K562 (cell line): ENCODE measurements around the gene IFNAR2. TPM values are rescaled to one million over a fixed set of nuclear protein-coding genes. Genes with fewer than 3 reads are reported as not detected.

Source experiments
- ATAC-seq: fragments of 200-7000 bp; cut with Tn5 transposase; 3 replicates; pipeline ENCODE4 v1.9.1; 2020; ENCODE audit warnings: moderate library complexity
- BruUV-seq: library from RNA; stranded (reverse); fragments of 400-500 nt; replicated peaks from 2 replicates; lab custom pipeline; 2021; lab: Mats Ljungman, UMichigan
- CTCF ChIA-PET: fragments of 300-600 bp; formaldehyde crosslinking; extraction: SDS; loops from one replicate; lab custom pipeline; 2021; ENCODE audit warnings: low intra/inter-chr PET ratio; lab: Yijun Ruan, JAX
- POLR2A ChIA-PET: fragments of 300-600, 350-650 bp; sonication (Branson Sonifier 250); formaldehyde crosslinking; extraction: SDS; loops from one replicate; lab custom pipeline; 2021; ENCODE audit warnings: antibody characterized with exemption, inconsistent platforms; lab: Yijun Ruan, JAX
- DNase-seq, 4 experiments: peaks; one replicate each; pipeline versions ENCODE4 v3.0.0 to v3.0.0-alpha.2; 2011 to 2018; ENCODE audit warnings: low spot score in 3 of 4, mixed read lengths in 3 of 4; ENCODE audit errors: extremely low read depth in 1 of 4
- FAIRE-seq: peaks from 2 replicates; lab custom pipeline; 2011; peaks lifted over from hg19 to GRCh38; lab: Jason Lieb, UNC
- H2AFZ ChIP-seq: 2 replicates; pipeline ENCODE4 v1.6.0; 2011; ENCODE audit warnings: low read depth, low read length, control low read depth, inconsistent platforms
- H3K27ac ChIP-seq: fragments of 200-600 bp; 3 replicates; pipeline ENCODE4 v1.8.0; 2011; ENCODE audit warnings: low read depth, mild to moderate bottlenecking, control low read depth, inconsistent platforms, low read length, moderate library complexity, mixed read lengths; ENCODE audit errors: extremely low read depth
- H3K27me3 ChIP-seq, 2 experiments: fragments of 300-600 bp in 1 of 2; 2 replicates in 1 of 2; 3 replicates in 1 of 2; pipeline versions ENCODE4 v1.6.0 to v1.8.0; 2011; ENCODE audit warnings: inconsistent platforms in 2 of 2, low read length in 2 of 2, mild to moderate bottlenecking in 1 of 2, mixed read lengths in 1 of 2, moderate library complexity in 1 of 2; ENCODE audit not compliant: control insufficient read depth in 2 of 2, insufficient read depth in 2 of 2
- H3K36me3 ChIP-seq: fragments of 300-600 bp; 3 replicates; pipeline ENCODE4 v1.8.0; 2011; ENCODE audit warnings: mild to moderate bottlenecking, low read length, inconsistent platforms; ENCODE audit not compliant: control insufficient read depth, insufficient read depth
- H3K4me1 ChIP-seq, 2 experiments: fragments of 200-600 bp in 1 of 2; replicated peaks in 1 of 2; 2 replicates in 1 of 2; 3 replicates in 1 of 2; pipeline versions ENCODE4 v1.5.1 to v1.8.0; 2011; ENCODE audit warnings: inconsistent platforms in 2 of 2, low read length in 2 of 2, mild to moderate bottlenecking in 1 of 2, mixed read lengths in 1 of 2, moderate library complexity in 1 of 2; ENCODE audit not compliant: control insufficient read depth in 2 of 2, insufficient read depth in 2 of 2
- H3K4me2 ChIP-seq: 2 replicates; pipeline ENCODE4 v1.6.1; 2011; ENCODE audit warnings: low read length, control low read depth, inconsistent platforms, mixed read lengths; ENCODE audit not compliant: insufficient read depth
- H3K4me3 ChIP-seq: fragments of 200-600 bp; sonication (generic), shearing (Covaris generic); 2 replicates; pipeline ENCODE4 v1.5.1; 2016; ENCODE audit warnings: control low read depth, inconsistent platforms
- H3K79me2 ChIP-seq: fragments of 200-600 bp; 3 replicates; pipeline ENCODE4 v1.8.0; 2011; ENCODE audit warnings: low read length, inconsistent platforms; ENCODE audit not compliant: control insufficient read depth, insufficient read depth
- H3K9ac ChIP-seq, 2 experiments: 2 replicates each; pipeline versions ENCODE4 v1.6.0 to v1.6.1; 2011; ENCODE audit warnings: low read depth in 2 of 2, low read length in 2 of 2, control low read depth in 1 of 2, inconsistent platforms in 1 of 2, mild to moderate bottlenecking in 1 of 2, mixed read lengths in 1 of 2; ENCODE audit not compliant: insufficient read depth in 1 of 2
- H3K9me1 ChIP-seq: one replicate; pipeline ENCODE4 v1.6.0; 2011; ENCODE audit warnings: inconsistent platforms, mild to moderate bottlenecking, low read length, moderate library complexity; ENCODE audit not compliant: control insufficient read depth, insufficient read depth
- H3K9me3 ChIP-seq: replicated peaks from 2 replicates; pipeline ENCODE4 v1.5.1; 2011; ENCODE audit warnings: low read depth, low read length, inconsistent platforms; ENCODE audit not compliant: control insufficient read depth, insufficient read depth
- H4K20me1 ChIP-seq: replicated peaks from 2 replicates; pipeline ENCODE4 v1.6.1; 2011; ENCODE audit warnings: low read length, inconsistent platforms, mixed read lengths; ENCODE audit not compliant: control insufficient read depth, insufficient read depth
- SP2 ChIP-seq: IDR thresholded peaks from 2 replicates; pipeline ENCODE4 v1.6.1; 2011; ENCODE audit warnings: mild to moderate bottlenecking, low read depth, low read length, moderate library complexity; ENCODE audit not compliant: poor library complexity, severe bottlenecking; ENCODE audit errors: extremely low read depth
- ZNF184 ChIP-seq: sonication (generic); formaldehyde crosslinking; IDR thresholded peaks from 2 replicates; pipeline ENCODE4 v1.5.0; 2020; ENCODE audit warnings: missing genetic modification reagents
- ZNF398 ChIP-seq: fragments of 250-450 bp; sonication (Bioruptor Pico); IDR thresholded peaks from 2 replicates; pipeline ENCODE4 v1.8.0; 2021; ENCODE audit warnings: moderate library complexity, mild to moderate bottlenecking, inconsistent platforms
- WGBS: fragments of 100-300 bp; shearing (Covaris generic); methylation state at CpG from one replicate; pipeline ENCODE4 v1.1.6; 2016; ENCODE audit warnings: low coverage, mixed read lengths; ENCODE audit not compliant: insufficient coverage; ENCODE audit errors: missing lambda C conversion rate; 5-methylcytosine and 5-hydroxymethylcytosine counted together
- in situ Hi-C: fragments of 300-500 bp; cut with MboI; formaldehyde crosslinking; loops from 4 replicates; pipeline ENCODE4 v1.15.0; 2018; ENCODE audit warnings: inconsistent platforms, mixed read lengths
- intact Hi-C: fragments of 100-400 bp; cut with micrococcal nuclease; formaldehyde crosslinking; loops from 2 replicates; pipeline ENCODE4 v1.14.2; 2022
- polyA plus RNA-seq, 8 experiments: library from polyadenylated mRNA; depleted of rRNA in 4 of 8; stranded (reverse) in 5 of 8; unstranded in 3 of 8; fragments of >200 nt; fragmentation: Nextera tagmentation in 2 of 8; fragmentation: Illumina TruSeq in 1 of 8; extraction: Ambion mirVana in 2 of 8; extraction: Trizol in 1 of 8; gene quantifications; 2 replicates each; pipeline versions ENCODE4 v1.2.1 to v1.2.3, GENCODE V29; 2011 to 2014; ENCODE audit warnings: inconsistent platforms in 1 of 8, missing spikeins in 1 of 8
- total RNA-seq, 7 experiments: library from RNA; depleted of rRNA in 6 of 7; stranded (reverse); fragments of >200 nt in 6 of 7; fragmentation: Illumina TruSeq in 2 of 7; extraction: Trizol in 2 of 7; gene quantifications; 2 replicates each; pipeline versions ENCODE4 v1.2.1 to v1.2.3, GENCODE V29; 2011 to 2021; ENCODE audit warnings: low replicate concordance in 1 of 7
- TF ChIP-seq, protein P1 (sequence below): sonication (generic); formaldehyde crosslinking; IDR thresholded peaks from 2 replicates; pipeline ENCODE4 v1.8.0; 2023; ENCODE audit warnings: missing genetic modification reagents, mild to moderate bottlenecking, borderline replicate concordance

Gene IFNAR2
- total and polyA plus RNA-seq, 9 of the 15 experiments (the other 6 are each of a cell fraction or from before 2014, with no cell fraction given), result 1.7 to 48.3 (median 8.4) TPM

DNA sequence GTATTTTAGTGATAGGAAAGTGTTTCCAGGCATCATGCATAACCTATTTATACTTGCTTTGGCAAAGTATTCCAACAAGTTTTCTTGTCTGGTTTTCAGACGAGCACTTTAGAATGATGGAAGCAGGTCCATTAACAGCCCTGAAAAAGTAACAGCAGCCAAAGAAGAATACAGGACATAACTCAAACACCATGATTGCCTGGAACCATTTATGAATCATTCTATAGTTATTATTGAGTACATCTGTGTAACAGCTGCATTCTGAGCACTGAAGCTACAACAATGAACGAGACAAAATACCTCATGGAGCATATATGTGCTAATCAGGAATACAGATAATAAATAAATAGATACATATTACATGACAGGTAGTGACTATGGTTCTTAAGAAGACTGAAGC, 49.0 kb downstream of the IFNAR2 start:
- DNase-seq, result no peak
- BruUV-seq, result no TSS peak
- Histone ChIP-seq H4K20me1 (no peaks in the 10 kb centered on the region), H3K4me1 (peaks cover 3 to 6% of the 10 kb centered on the region in 2 experiments; a peak in 3 of 5 replicates), H2AFZ (no peak overlapping the region), H3K79me2 (no peaks in the 10 kb centered on the region), H3K36me3 (peaks cover 21% of the 10 kb centered on the region; the same call in 2 of the 3 replicates), H3K27ac (no peak overlapping the region), H3K4me3 (no peak overlapping the region), H3K27me3 (no peaks in the 10 kb centered on the region), H3K4me2 (no peak overlapping the region), H3K9me3 (no peaks in the 10 kb centered on the region), H3K9me1 (no peaks in the 10 kb centered on the region), H3K9ac (no peak overlapping the region)
- no peak for FAIRE-seq
- in situ Hi-C loops (no loop called here), intact Hi-C loops (no loop called here)
- CTCF ChIA-PET, result no interaction called here
- WGBS, result 80% methylated on average over 2 of the region's 2 CpGs
- no peak for ATAC-seq
- TF ChIP-seq ZNF184 (CRISPR knock-in tag), result no peak
- no peak for TF ChIP-seq ZNF398
- no peak for TF ChIP-seq SP2
- TF ChIP-seq, protein P1, sequence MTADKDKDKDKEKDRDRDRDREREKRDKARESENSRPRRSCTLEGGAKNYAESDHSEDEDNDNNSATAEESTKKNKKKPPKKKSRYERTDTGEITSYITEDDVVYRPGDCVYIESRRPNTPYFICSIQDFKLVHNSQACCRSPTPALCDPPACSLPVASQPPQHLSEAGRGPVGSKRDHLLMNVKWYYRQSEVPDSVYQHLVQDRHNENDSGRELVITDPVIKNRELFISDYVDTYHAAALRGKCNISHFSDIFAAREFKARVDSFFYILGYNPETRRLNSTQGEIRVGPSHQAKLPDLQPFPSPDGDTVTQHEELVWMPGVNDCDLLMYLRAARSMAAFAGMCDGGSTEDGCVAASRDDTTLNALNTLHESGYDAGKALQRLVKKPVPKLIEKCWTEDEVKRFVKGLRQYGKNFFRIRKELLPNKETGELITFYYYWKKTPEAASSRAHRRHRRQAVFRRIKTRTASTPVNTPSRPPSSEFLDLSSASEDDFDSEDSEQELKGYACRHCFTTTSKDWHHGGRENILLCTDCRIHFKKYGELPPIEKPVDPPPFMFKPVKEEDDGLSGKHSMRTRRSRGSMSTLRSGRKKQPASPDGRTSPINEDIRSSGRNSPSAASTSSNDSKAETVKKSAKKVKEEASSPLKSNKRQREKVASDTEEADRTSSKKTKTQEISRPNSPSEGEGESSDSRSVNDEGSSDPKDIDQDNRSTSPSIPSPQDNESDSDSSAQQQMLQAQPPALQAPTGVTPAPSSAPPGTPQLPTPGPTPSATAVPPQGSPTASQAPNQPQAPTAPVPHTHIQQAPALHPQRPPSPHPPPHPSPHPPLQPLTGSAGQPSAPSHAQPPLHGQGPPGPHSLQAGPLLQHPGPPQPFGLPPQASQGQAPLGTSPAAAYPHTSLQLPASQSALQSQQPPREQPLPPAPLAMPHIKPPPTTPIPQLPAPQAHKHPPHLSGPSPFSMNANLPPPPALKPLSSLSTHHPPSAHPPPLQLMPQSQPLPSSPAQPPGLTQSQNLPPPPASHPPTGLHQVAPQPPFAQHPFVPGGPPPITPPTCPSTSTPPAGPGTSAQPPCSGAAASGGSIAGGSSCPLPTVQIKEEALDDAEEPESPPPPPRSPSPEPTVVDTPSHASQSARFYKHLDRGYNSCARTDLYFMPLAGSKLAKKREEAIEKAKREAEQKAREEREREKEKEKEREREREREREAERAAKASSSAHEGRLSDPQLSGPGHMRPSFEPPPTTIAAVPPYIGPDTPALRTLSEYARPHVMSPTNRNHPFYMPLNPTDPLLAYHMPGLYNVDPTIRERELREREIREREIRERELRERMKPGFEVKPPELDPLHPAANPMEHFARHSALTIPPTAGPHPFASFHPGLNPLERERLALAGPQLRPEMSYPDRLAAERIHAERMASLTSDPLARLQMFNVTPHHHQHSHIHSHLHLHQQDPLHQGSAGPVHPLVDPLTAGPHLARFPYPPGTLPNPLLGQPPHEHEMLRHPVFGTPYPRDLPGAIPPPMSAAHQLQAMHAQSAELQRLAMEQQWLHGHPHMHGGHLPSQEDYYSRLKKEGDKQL (CRISPR knock-in tag), result no peak
- POLR2A ChIA-PET, result no interaction called here
